Coronary artery (tissue), 2 donors: ENCODE results near the gene DGKG.
A peak's percentile ranks its signal among the peaks of the same experiment; 100 is the strongest.

Experiments used
- DNase-seq: peaks from one replicate; pipeline ENCODE4 v3.0.0-alpha.2; 2017; ENCODE audit warnings: low spot score
- H3K27ac ChIP-seq, 2 donors: fragments of 200-600 bp; sonication (generic); one replicate each; pipeline ENCODE4 v1.5.1; 2016 to 2019
- H3K4me3 ChIP-seq: fragments of 200-600 bp; sonication (generic); 2 replicates; pipeline ENCODE4 v1.5.1; 2016; ENCODE audit warnings: mild to moderate bottlenecking, moderate library complexity
- TF ChIP-seq, protein P1 (sequence below): fragments of 200-600 bp; sonication (generic); IDR thresholded peaks from one replicate; pipeline ENCODE4 v1.5.1; 2019; ENCODE audit warnings: antibody characterized with exemption

Gene DGKG

DNA sequence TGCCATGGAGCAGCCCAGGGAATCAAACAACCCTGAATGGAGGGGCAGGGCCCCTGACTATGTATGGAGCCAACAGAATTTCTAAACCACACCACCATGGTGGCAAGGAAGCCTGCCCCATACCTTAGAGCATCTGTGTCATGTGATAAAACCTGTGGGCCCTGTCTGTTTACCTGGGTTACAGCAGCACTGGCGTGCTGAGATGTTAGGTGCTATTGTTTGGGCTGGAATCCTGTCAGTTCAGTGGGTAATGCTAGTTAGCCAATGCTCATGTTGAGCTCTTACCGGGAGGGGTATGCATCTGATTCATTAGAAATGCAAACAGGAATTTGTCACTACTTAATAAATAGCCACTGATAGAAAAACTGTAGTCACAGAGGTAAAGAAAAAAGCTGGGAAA lies 189.7 kb downstream of the DGKG start:
- Histone ChIP-seq H3K27ac (no peak overlapping the region), H3K4me3 (no peak overlapping the region)
- DNase-seq = no peak
- TF ChIP-seq, protein P1, sequence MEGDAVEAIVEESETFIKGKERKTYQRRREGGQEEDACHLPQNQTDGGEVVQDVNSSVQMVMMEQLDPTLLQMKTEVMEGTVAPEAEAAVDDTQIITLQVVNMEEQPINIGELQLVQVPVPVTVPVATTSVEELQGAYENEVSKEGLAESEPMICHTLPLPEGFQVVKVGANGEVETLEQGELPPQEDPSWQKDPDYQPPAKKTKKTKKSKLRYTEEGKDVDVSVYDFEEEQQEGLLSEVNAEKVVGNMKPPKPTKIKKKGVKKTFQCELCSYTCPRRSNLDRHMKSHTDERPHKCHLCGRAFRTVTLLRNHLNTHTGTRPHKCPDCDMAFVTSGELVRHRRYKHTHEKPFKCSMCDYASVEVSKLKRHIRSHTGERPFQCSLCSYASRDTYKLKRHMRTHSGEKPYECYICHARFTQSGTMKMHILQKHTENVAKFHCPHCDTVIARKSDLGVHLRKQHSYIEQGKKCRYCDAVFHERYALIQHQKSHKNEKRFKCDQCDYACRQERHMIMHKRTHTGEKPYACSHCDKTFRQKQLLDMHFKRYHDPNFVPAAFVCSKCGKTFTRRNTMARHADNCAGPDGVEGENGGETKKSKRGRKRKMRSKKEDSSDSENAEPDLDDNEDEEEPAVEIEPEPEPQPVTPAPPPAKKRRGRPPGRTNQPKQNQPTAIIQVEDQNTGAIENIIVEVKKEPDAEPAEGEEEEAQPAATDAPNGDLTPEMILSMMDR = no peak

DNA sequence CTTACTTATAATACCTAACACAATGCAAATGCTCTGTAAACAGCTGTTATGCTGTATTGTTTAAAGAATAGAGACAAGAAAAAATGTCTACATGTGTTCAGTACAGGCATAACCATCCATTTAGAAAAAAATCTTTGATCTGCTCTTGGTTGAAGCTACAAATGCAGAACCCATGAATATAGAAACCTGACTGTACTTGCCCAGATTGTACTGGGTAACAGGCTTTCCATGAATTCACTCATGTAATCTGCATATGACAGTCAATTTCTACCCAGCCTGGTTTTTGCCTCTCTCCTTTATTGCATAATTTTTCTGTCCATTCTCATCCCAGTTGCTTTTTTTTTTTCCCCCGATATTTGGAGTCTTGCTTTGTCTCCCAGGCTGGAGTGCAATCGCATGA lies 190.5 kb downstream of the DGKG start:
- TF ChIP-seq, protein P1 = no peak
- no peak overlapping the region for H3K27ac ChIP-seq
- no peak for DNase-seq
- no peak overlapping the region for H3K4me3 ChIP-seq

DNA sequence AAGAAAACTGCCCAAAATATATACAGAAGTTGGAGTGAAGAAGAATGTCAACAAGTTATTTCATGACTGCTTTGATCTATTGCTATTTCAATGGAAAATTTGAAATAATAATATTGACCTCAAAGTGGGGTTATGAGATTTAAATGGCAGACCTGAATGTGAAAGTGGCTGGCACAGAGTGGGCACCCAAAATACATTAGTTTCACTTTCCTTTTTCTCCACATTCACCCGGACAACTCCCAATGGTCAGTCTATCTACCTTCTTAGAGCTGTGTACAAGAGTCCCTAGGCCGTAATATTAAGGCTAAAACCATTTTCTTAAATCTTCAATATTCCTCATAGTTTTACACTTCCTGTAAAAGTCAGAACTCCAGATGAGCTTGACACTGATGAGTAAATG lies 191.5 kb downstream of the DGKG start:
- TF ChIP-seq, protein P1 = no peak
- no peak for DNase-seq

DNA sequence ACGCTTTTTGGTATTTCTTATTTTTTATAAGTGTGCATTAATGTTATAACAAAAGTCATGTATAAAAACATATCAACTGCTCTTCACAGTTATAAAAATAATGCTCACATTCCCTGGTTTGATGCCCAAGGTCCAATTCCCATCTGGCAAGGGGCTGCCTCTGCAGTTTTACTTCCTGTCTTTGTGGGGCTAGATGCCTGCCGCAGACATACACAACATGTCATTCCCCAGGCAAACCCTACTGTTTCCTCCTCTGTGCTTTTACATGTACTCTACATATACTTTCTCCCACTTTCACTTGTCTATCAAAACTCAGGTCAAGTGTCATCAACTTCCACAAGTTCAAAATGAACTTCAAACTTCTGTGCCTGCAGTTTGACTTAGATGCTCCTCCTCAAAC lies 192.7 kb downstream of the DGKG start:
- TF ChIP-seq, protein P1 = no peak
- Histone ChIP-seq H3K27ac (no peak overlapping the region), H3K4me3 (no peak overlapping the region)
- DNase-seq = peak; percentile 16

More for the DNA sequence above, 191.5 kb downstream of the DGKG start:
- no peak overlapping the region for H3K4me3 ChIP-seq
- H3K27ac ChIP-seq = no peak overlapping the region

DNA sequence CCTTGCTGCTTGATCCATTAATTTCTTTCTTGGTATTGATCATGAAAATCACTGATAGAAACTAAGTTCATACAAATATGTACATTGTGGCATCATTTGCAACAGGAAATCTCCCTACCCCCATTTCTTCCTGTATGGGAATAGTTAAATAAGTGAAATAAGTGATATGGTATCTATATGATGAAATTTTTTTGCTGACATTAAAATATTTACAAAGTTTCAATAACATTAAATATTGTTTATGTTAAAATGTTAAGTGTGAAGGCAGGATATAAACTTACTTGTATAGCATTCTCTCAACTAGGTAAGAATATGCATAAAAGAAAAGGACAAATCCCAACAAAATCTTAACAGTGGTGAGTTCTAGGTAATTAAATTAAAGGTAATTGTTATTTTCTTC lies 193.1 kb downstream of the DGKG start:
- Histone ChIP-seq H3K4me3 (no peak overlapping the region), H3K27ac (no peak overlapping the region)
- no peak for DNase-seq
- TF ChIP-seq, protein P1 = no peak

DNA sequence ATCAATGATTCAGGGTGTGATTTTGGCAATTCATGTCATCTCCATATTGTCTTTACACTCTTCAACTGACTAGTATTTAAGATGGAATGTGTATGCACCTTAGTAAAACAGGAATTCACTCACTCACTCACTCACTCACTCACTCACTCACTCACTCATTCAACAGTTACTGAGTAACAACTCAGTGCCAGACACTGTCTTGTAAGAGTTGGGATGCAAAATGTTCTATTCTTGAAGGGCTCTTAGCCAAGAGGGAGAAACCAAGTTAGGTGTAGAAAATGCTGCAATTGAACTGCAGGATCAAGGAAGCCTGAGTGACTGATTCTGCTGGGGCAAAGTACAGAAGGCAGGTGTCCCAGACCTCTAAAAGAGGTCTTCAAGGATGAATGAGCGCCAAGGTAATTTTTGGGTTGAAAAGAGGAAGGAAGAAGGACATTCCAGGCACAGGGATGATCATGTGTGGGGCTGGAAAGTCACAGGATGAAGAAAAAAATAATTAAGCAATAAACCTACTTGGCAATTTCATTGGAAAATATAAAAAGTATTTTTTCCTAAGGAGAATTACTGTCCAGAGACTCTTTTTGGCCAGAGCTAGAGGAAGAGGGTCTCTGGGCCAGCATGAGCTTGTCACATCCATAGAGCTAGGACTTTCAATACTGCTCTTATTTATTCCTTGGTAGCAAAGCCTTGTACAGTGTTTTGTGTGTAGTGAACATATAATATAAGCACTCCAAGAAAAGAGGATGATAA lies 194.2 kb downstream of the DGKG start:
- TF ChIP-seq, protein P1 = no peak
- H3K27ac ChIP-seq = no peak overlapping the region
- H3K4me3 ChIP-seq = no peak overlapping the region
- DNase-seq = no peak
